GM19455 (cell line): Measurements from ENCODE around the gene KCNC4.

Experiments
- ATAC-seq: cut with Tn5 transposase; IDR thresholded peaks from one replicate; pipeline ENCODE4 v1.9.1; 2021; ENCODE audit not compliant: unreplicated experiment

Gene KCNC4

GRCh38 chr1:110188035-110188618, 22.0 kb upstream of the KCNC4 start:
- no peak for ATAC-seq

GRCh38 chr1:110189181-110189580, 20.9 kb upstream of the KCNC4 start:
- ATAC-seq = no peak

- no peak for ATAC-seq
These were observed 19.7 kb upstream of the KCNC4 start for GRCh38 chr1:110190282-110190929.

GRCh38 chr1:110192541-110192940, 17.6 kb upstream of the KCNC4 start:
- no peak for ATAC-seq

- ATAC-seq = no peak
These were observed 14.9 kb upstream of the KCNC4 start for GRCh38 chr1:110195196-110195595.

- ATAC-seq = no peak
These were observed 13.0 kb upstream of the KCNC4 start for GRCh38 chr1:110196917-110197765.

- no peak for ATAC-seq
These were observed 12.0 kb upstream of the KCNC4 start for GRCh38 chr1:110197905-110198629.

- no peak for ATAC-seq
These were observed 11.4 kb upstream of the KCNC4 start for GRCh38 chr1:110198746-110199145.

- ATAC-seq = no peak
These were observed 9.9 kb upstream of the KCNC4 start for GRCh38 chr1:110200190-110200589.

- no peak for ATAC-seq
These were observed 9.4 kb upstream of the KCNC4 start for GRCh38 chr1:110200666-110201065.

GRCh38 chr1:110201157-110201825, 8.8 kb upstream of the KCNC4 start:
- no peak for ATAC-seq

GRCh38 chr1:110203021-110203661, 7.0 kb upstream of the KCNC4 start:
- ATAC-seq = no peak

- ATAC-seq = no peak
These were observed 5.0 kb upstream of the KCNC4 start for GRCh38 chr1:110205156-110205555.

- no peak for ATAC-seq
These were observed 4.4 kb upstream of the KCNC4 start for GRCh38 chr1:110205591-110206155.

- ATAC-seq = no peak
These were observed 3.7 kb upstream of the KCNC4 start for GRCh38 chr1:110206261-110206920.

- no peak for ATAC-seq
These were observed 2.3 kb upstream of the KCNC4 start for GRCh38 chr1:110207831-110208230.

GRCh38 chr1:110208916-110209645, 1.0 kb upstream of the KCNC4 start:
- ATAC-seq = no peak

GRCh38 chr1:110210604-110211495, 736 bp downstream of the KCNC4 start:
- peak; percentile 40 for ATAC-seq
